COLO668 (cell line): ENCODE measurements around the gene FOSL1.

Experiments used
- DNase-seq: peaks from one replicate; lab custom pipeline; 2025; ENCODE audit not compliant: unreplicated experiment; lab: John Stamatoyannopoulos, UW

The FOSL1 gene

DNA sequence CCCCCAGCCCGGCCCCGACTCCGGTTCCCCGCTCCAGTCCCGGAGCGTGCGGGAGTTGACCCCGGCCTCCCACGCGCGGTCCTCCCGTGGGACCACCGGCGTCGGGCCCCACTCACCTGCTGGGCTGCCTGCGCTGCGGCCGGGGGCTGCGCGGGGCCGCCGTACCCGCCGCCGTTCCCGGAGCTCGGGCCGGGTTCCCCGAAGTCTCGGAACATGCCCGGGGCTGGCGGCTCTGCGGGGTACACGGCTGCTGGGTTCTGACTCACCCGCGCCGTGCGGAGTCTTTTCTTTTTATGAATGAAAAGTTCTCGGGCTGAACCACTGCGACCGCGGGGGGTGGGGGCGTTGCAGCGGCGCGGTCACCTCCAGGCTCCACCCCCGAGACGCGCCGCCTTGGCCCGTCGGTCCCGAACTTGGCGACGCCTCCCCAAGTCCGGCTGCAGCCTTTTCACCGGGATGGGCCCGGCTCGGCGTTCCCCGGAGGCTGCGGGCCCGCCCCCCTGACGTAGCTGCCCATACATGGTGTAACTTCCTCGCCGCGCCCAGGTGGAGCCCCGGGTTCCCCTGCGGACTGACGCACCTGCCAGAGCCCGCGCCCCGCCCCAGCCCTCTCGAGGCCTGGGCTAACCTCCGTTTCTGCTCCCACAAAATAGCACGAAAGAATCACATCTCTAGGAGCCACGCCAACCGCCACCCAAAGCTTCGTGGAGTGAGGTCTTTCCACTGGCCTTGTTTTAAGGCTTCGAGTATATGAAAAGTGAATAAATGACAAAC, at the start of gene FOSL1:
Gene FOSL1, minus strand, starts transcription at position 264 of the 774 bp plus-strand sequence. Its CDS starts 49 bp downstream, at position 215.
- peak; percentile 93 for DNase-seq

DNA sequence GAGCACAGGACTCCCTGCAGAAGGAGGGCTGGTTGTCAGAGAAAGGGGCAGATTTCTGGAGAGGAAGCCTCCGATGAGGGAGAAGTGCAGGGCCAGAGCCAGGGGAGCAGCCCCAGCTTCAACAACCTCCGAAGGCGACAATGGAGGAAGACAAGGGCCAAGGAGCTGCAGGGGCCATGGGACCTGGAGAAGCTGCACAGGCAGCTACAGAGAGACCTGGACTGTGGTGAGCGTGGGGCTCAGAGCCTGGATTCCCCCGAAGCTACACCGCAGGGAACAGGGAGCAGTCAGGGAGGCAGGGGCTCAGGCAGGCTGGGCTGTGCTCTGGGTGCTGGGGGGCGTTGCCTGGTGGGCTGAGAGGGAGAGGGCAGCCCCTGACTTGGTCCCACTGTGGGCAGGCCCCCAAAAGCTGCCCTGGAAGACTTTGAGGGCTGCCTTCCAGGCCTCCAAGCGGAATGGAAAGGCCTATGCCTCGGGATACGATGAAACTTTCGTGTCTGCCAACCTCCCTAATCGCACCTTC, 47.5 kb upstream of the FOSL1 start:
- no peak for DNase-seq

DNA sequence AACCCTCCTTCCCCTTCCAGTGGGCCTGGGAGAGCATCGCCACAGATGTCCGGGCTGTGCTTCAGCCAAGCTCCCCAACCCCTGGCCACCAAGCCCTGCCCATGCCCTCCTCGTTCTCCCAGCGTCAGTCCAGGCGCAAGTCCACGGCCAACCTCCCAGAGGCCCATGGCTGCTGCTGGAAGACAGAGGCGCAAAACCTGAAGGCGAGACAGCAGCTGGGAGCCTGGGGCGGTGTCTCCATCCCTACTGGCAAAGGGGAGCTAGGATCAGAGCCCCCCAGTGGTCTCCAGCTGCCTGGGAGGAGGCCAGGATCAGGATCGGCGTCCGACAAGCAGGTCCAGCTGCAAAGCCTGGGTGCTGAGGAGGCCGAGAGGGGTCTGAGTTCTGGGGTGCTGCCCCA, 46.9 kb upstream of the FOSL1 start:
- DNase-seq, result no peak

DNA sequence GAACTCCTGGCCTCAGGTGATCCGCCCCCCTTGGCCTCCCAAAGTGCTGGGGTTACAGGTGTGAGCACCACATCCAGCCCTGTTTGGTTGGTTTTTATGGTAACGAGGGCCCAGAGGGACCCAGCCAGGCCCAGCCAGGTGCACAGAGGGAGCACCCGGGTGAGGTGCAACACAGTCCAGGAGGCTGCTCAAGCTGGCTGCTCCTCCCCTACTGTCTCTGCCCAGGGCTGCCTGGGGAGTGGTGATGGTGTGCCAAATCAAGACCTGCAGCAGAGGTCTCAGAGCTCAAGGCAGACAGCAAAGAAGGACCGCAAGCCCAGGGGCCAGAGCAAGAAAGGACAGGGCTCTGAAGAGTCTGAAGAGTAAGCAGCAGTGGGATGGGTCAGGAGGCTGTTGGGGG, 46.5 kb upstream of the FOSL1 start:
- no peak for DNase-seq

DNA sequence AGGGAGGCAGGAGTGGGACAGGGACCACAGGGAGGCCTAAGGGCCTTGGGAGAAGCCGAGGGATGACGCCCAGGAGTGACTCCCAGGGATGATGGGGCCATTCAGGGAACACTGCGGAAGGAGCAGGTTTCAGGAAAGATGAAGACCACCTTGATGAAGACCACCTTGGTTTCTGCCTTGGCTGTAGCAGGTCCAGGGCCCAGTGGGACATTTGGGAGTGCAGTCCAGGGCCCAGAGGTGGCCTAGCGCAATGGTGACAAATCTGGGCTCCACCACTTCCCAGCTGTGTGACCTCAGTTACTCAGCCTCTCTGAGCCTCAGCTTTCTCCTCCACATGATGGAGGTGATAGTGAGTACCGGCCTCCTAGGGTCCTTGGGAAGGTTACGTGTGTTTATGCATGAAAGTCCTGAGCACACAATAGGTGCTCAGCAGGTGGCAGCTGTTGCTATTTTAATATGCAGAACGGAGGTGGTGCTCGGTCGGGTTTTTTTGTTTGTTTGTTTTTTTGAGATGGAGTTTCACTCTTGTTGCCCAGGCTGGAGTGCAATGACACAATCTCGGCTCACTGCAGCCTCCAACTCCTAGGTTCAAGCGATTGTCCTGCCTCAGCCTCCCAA, 45.9 kb upstream of the FOSL1 start:
- DNase-seq, result peak; percentile 18

DNA sequence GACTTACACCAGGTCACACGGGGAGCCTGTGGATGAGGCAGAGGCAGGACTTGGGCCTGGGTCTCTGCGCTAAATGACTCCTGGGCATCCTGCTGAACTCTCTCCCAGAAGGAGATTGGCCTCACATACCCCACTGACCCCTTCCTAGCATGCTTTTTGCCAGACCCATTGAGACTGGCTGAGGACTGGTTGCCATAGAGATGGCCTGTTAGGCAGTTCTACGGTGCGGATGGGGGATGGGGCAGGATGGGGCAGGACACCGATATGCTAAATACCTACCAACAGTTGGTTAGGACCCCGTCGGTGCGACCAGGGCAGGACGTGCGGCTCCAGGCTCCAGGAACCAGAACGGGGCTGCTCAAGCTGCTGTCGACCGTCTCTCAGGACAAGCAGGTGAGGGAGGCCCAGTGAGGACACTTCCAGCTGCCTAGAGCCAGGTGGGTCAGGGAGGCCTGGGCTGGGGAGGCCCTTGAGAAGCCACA, 45.3 kb upstream of the FOSL1 start, which contains the start of gene TSGA10IP:
Gene TSGA10IP, plus strand, starts transcription at position 51 of the 482 bp plus-strand sequence. Its CDS starts 196 bp downstream, at position 247.
- peak; percentile 11 for DNase-seq

DNA sequence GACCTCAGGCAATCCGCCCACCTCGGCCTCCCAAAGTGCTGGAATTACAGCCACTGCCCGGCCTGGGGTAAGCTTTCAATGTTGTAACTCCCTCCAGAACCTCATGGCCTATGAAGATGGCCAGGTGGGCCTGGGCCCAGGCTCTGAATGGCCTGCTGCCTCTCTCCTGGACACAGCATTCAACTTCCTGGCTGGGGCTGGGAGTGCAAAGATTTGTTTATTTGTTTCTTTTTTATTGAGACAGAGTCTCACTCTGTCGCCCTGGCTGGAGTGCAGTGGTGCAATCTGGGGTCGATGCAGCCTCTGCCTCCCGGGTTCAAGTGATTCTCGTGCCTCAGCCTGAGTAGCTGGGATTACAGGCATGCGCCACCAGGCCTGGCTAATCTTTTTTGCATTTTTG, 44.6 kb upstream of the FOSL1 start:
- DNase-seq, result no peak

DNA sequence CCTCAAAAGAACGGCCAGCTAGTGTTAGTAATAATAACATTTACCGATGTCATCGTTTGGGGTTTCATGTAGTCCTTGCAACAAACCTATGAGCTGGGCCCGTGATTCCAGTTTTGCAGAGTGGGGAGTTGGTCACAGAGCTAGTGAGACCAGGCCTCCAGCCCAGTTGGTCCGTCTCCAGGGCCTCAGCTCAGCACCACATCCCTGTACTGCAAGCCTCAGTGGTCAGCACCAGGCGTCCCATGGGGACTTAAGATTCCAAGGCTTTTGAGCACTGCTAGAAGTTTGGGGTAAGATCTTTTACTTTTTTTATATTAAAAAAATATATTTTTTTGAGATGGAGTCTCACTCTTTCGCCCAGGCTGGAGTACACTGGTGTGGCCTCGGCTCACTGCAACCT, 44.0 kb upstream of the FOSL1 start:
- DNase-seq, result no peak

DNA sequence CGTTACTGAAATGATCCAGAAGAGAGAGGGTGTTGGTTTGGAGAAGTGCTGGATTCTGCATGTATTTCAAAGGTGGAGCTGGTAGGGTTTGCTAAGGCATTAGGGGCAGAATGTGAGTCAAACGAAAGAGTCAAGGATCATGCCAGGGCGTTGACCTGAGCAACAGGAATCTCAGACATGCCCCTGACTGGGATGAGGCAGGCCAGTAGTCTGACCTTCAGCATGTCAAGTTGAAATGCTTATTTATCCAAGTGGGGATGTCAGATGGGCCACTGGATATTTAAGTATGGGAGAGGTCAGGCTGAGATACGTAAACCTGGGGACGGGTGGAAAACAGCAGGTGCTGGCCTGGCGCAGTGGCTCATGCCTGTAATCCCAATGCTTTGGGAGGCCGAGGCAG, 42.3 kb upstream of the FOSL1 start:
- DNase-seq, result no peak

DNA sequence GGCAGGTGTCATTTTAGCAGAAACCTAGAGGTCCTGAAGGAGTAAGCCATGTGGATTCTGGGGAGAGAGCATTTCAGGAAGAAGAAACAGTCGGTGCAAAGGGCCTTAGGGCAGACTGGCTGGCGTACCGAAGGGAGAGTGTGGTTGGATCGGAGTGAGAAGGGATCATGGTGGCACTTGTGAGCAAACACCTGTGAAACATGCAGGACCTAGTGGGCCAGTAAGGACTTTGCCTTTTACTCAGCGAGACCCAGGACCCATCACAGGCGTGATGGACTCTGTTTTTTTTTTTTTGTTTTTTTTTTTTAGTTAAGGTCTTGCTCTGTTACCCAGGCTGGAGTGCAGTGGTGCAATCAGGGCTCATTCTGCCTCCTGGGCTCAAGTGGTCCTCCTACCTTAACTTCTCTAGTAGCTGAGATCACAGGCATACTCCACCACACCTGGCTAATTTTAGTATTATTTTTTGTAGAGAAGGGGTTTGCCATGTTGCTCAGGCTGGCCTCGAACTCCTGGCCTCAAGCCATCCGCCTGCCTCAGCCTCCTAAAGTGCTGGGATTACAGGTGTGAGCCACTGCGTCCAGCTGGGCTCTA, 41.6 kb upstream of the FOSL1 start:
- DNase-seq, result no peak

DNA sequence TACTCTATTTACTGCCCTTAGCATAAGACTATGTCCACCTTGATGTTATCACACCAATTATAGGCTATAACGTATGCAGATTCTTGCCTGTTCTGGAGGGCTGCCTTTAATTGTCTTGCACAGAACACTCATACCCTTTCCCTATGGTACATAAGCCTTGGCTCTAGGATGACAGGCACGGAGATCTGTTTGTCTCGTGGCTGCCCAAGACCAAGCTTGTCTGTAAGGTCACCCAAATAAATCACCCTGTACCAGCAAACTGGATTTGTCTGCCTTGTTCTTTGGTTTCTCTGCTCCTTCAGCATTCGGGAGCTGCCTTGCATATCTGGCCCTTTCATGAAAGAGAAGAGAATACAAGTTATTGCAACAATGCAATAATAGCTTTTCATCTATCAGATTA, 37.6 kb upstream of the FOSL1 start:
- DNase-seq, result no peak

DNA sequence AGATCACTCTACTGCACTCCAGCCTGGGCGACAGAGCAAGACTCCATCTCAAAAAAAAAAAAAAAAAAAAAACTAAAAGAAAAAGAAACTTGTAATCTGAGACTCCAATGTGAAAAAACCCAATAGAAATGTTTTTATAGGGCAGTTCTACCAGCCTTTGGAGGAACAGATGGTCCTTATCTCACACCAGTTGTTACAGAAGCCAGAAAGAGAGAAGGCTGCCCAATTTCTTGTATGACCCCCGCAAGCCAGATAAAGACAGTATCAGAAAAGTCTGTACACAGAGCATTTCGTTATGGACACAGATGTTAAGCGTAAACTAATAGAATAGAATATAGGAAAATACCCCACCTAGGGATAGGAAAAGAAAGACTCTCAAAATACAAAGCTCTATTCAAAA, 33.8 kb upstream of the FOSL1 start:
- DNase-seq, result no peak

DNA sequence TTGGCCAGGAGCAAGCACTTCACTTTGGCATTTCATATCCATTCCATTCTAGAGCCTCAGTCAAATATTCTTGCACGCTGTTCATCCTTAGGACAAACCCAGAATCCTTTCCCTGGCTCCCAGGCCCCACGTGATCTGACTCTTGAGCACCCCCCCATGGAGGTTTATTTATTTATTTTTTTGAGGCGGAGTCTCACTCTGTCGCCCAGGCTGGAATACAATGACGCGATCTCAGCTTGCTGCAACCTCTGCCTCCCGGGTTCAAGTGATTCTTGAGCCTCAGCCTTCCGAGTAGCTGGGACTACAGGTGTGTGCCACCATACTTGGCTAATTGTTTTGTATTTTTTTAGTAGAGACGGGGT, 32.4 kb upstream of the FOSL1 start:
- DNase-seq, result no peak

DNA sequence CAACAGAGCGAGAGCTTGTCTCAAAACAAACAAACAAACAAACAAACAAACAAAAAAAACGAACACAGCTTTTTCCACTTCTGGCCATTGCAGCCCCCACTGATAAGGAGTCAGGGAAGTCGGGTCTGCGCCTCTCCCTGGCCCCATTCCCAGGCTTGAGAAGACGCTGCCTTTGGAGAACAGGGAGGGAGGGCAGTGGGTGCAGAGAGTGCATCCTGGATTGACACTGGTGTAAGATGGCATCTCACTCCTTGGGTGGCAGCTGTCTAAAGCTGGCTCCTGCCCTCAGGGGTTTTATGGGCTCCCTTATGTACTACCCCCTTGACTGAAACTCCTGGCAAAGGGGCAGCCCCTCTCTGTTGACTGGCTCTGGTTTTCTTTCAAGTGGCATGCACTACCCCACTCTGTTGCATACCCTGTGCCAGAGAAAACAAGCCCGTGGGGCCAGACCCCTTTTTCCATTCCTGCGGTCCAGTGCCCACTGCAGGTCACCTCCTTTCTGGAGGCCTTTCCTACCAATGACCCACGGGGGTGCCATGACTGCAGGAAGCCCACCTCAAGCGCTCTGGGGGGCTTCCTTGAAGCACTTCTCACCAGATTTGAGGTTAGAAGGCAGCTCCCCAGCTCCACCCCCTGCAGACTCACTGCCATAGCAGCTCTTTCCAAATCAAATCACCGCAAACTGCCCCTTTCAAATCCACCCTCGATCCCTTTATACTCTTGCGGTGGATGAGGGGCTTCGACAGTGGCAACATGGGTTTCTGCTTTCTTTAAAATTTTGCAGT, 31.8 kb upstream of the FOSL1 start:
- DNase-seq, result no peak

DNA sequence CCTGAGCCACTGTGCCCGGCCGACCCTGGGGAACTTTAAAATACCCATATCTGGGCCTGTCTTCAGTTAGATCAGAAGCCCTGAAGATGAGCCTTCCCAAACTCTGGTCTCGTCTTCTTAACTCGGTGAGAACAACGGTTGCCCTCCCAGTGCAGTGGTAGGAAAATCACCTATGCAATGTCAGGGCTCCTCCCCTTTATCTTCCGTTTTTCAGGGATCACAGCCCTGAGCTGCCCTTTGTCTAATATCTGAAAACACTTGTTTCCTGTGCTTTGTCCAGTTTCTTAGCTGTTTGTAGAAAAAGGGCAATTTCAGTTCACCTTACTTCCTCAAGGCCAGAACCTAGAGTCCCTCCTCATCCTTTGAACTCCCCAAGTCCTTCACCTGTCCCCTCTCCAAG, 28.5 kb upstream of the FOSL1 start:
- no peak for DNase-seq

DNA sequence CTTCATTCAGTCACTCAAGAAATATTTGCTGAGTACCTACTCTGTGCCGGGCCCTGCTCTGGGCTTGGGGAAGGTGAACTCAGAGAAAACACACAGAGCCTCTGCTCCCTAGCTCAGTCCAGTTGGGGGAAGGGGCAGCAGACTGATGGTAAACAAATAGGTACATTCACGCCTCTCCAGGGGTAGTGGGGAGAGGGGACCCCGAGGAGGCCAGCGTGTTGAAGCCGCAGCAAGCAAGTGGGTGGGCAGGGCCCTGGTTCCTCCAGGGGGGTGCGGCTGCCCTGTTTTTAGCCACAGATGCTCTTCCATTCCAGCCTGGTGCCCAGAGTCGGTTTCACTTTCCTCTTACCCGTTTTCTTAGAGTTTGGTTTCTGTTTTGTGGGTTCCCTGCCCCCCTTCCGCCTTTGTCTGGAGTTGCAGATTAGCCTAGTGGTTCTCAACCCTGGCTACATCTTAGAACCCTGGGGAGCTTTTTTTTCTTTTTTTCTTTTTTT, 27.8 kb upstream of the FOSL1 start:
- no peak for DNase-seq

DNA sequence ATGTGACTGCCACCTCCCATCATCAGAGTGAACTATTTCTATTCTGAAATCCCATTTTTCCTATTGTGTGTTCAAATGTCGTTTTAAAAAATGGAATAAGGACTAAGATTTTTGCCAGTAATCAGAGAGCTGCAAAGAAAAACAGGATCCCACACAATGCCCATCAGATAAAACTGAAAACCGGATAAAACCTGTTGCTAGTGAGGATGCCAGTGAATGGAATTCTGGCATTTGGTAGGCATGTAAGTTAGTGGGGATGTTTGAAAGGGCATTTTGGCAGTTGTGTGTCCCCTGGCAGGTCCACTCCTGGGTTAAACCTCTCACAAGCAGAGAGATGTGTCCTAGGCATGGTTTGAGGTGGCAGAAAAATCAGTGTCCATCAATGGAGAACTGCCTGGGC, 25.2 kb upstream of the FOSL1 start:
- DNase-seq, result no peak

DNA sequence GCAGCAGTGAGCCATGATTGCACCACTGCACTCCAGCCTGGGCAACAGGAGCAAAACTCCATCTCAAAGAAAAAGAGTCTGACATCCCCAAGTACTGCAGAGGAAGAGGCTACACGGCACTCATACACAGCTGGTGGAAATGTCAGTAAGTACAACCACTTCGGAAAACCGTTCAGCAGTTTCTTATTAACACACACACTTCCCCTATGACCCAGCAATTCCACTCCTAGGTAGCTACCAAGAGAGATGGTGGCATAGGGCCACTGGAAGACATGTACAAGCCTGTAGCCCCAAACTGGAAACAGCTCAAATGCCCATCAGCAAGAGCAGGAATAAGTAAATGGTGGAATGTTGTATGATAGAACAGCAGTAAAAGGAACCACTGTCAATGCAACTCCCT, 22.4 kb upstream of the FOSL1 start:
- no peak for DNase-seq

DNA sequence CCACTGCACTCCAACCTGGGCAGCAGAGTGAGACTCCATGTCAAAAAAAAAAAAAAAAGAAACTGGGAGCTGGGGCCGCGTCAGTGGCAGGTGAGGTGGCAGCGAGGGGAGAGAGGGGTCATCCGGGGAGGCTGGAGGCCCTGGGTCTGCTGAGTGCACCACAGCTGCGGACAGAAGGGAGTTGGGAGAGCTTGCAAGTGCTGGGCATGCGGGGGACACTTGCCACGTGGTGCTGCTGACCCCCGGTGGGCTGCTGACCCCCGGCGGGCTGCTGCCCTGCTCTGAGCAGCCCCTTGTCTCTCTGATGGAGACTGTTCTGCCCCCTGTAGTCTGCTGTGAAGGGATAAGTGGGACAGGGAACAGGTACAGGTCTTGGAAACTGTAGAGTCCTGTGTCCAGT, 21.7 kb upstream of the FOSL1 start:
- DNase-seq, result no peak

DNA sequence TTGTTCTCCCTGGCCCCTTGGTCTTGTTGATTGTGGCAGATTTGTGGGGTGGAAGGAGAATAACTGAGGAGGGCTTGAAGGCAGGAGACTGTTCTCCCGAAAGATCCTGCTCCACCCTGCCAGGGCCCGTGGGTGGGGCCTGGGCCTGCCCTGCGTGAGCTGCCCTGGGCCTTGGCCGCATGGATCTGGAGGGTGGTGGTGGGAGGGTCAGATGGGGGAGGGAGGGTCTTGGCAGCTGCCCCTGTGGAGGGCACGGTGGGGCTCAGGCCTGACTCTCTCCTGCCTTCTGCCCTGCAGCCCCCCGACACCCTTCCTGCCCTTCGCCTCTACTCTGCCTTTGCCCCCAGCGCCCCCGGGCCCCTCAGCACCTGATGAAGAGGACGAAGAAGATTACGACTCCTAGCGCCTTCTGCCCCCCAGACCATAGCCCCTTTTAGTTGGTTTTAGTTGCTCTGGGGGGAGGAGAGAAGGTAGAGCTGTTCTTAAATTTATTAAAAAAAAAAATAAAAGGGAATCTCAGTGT, 20.9 kb upstream of the FOSL1 start:
- DNase-seq, result no peak

DNA sequence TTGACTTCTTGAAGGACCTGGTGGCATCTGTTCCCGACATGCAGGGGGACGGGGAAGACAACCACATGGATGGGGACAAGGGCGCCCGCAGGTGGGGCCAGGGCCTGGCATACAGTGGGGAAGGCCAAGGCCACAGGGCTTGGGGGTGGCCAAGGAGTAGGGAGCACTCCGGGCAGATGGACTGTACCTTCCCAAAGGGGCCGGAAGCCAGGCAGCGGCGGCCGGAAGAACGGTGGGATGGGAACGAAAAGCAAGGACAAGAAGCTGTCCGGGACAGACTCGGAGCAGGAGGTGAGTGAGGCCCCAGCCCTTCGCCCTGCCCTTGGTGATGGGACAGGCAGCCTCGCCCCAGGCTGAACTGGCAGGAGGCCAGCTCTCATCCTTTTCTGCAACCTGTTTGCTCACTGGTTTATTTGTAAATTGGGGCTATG, 20.2 kb upstream of the FOSL1 start:
- DNase-seq, result no peak
